Peyer's patch (tissue), 4 donors: ENCODE measurements around the gene NFE2.

ENCODE experiments used
- POLR2A ChIP-seq, 2 donors: fragments of 450-650 bp; IDR thresholded peaks; one replicate each; pipeline ENCODE4 v1.5.1; 2017; ENCODE audit warnings: antibody characterized with exemption in 2 of 2, mild to moderate bottlenecking in 2 of 2, moderate library complexity in 2 of 2
- TF ChIP-seq, protein P1 (sequence below), 6 experiments: fragments of 450-650 bp in 4 of 6; fragments of 200-600 bp in 2 of 6; sonication (generic) in 1 of 6; IDR thresholded peaks; one replicate each; pipeline ENCODE4 v1.5.1; 2017 to 2019; ENCODE audit warnings: antibody characterized with exemption in 6 of 6, mild to moderate bottlenecking in 3 of 6, moderate library complexity in 1 of 6

DNA sequence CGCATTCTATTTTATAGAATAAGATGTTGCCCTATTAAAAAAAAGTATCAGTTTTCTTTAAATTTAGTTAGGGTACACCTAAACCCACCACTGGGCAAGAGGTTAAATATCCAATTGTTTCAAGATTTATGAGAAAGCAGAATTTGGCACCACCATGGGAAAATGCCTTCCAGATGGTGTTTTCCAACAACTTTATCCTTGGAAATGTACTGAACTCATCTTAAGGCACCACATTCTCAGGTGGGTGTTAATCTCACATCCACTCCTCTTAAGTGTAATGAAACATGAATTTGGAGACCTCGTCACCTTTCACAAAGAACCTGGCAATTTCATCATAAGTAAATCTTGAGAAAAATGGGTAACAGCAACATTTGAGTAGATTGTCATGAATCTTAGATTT lies 34.0 kb downstream of the NFE2 start:
- TF ChIP-seq, protein P1, sequence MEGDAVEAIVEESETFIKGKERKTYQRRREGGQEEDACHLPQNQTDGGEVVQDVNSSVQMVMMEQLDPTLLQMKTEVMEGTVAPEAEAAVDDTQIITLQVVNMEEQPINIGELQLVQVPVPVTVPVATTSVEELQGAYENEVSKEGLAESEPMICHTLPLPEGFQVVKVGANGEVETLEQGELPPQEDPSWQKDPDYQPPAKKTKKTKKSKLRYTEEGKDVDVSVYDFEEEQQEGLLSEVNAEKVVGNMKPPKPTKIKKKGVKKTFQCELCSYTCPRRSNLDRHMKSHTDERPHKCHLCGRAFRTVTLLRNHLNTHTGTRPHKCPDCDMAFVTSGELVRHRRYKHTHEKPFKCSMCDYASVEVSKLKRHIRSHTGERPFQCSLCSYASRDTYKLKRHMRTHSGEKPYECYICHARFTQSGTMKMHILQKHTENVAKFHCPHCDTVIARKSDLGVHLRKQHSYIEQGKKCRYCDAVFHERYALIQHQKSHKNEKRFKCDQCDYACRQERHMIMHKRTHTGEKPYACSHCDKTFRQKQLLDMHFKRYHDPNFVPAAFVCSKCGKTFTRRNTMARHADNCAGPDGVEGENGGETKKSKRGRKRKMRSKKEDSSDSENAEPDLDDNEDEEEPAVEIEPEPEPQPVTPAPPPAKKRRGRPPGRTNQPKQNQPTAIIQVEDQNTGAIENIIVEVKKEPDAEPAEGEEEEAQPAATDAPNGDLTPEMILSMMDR (IDR thresholded peaks at IDR 0.05) = no peak
- no peak for TF ChIP-seq POLR2A (IDR thresholded peaks at IDR 0.05)
